SK-MEL-5 (cell line): ENCODE data around the gene AQP12B. TPM values are rescaled to one million over a fixed set of nuclear protein-coding genes. Genes with fewer than 3 reads are reported as not detected.

Experiments
- DNase-seq: peaks from one replicate; pipeline ENCODE4 v3.0.0-alpha.2; 2016; ENCODE audit warnings: low read depth, low spot score
- in situ Hi-C: cut with HindIII; loops from 2 replicates; pipeline ENCODE4 v1.10.0; 2016; ENCODE audit warnings: low sequenced_read_pairs, high pct_unique_total_duplicates, low pct_unique_long_range_greater_than_20kb
- total RNA-seq: library from RNA; depleted of rRNA; stranded (reverse); fragments of >200 nt; shearing (Covaris generic); gene quantifications from 2 replicates; pipeline ENCODE4 v1.2.3, GENCODE V29; 2014

AQP12B gene
- total RNA-seq, 1 experiment from 2014 or later = not detected

DNA sequence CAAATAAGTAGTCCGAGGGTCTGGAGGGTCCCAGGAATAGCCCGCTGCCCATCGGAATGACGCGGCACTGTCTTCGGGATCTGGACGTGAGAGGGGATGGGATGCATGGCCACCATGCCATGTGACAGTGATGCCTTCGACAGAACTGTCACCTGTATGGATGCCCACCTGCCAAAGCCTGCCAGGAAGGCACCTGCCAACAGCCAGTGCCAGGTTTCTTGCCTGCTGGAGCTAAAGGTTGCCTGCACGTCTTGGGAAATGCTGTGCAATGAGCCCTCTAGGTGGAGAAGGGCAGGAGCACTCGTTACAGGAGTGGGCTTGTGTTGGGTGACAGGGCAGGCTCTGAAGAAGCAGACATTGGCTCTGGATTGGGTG lies 36.9 kb downstream of the AQP12B start:
- DNase-seq = no peak
- in situ Hi-C loops = no loop called here

DNA sequence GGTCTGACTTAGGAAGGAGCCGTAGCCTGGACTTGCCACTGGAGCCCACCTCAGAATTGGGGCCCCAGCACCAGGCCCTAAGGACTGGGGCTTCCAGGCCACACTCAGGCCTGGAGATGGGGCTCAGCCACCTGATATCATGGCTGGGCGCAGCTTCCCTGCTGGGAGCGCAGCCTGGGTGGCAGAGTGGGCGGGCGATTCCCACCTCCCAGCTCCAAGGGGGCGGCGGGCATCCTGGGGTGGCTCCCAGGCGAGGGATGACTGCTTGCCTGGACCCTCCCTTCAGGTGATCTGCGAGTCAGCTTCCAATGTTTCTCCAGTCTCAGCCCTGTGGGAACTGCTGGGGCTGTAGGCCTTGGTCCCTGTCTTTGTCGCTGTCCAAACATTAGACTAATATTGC lies 37.3 kb downstream of the AQP12B start:
- DNase-seq = no peak
- in situ Hi-C loops = no loop called here

DNA sequence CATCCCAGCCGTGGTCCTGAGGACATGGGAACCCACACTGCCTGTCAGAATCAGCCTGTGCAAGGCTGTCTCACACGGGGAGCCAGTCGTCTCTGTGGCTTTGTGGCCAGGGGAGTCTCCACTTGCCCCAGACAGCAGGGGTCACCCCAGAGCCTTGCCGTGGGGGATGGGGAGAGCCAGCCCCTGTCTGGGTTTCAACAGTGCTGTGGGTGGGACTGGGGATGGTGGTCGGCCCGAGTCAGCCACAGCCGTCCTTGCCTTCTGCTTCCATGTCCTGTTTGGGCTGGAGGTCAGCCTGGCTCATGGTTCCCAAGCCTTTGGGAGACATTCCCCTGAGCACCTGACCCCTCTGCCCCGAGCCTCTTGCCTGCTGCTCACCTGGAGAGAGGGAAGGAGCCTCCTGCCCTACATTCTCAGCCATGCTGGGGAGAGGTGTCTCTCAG lies 37.8 kb downstream of the AQP12B start:
- in situ Hi-C loops = no loop called here
- DNase-seq = no peak

DNA sequence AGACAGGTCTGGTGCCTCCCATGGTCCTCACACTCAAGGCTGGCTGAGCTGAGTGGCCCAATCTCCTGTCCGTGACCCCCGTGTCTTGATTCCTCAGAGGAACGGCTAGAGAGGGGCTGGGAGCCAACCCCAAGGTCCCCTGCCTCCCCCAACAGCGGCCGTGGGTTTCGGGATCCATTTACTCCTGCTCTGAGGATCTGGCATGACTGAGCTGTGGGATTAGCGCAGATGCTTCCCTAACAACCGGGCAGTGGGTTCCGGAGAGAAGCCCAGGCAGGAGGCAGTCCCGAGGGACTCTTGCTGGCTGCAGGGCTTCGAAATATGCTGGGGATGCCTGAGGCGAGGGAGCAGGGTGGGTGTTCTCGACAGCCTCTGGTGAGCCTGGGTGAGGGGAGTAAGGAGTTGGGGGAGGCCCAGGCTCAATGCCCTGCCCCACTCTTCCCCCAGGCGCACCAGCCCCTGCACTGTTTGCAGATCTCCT lies 38.5 kb downstream of the AQP12B start:
- in situ Hi-C loops = no loop called here

DNA sequence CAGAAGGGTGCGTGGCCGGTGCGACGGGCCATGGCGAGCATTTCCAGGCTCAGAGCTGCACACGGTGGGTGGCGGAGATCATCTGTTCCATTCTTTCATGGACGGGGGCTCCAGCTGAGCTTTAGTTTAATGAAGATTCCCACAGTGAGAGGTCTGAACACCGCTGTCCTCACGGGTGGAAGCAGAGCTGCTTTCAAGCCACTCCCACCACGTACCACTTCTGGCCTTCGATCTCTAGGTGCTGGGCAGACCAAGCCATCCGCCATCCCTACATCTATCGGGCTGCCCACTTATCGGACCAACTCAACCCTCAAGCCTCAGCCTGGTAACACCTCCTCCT lies 38.9 kb downstream of the AQP12B start:
- no peak for DNase-seq
- in situ Hi-C loops = no loop called here

More for the DNA sequence above, 38.5 kb downstream of the AQP12B start:
- no peak for DNase-seq

DNA sequence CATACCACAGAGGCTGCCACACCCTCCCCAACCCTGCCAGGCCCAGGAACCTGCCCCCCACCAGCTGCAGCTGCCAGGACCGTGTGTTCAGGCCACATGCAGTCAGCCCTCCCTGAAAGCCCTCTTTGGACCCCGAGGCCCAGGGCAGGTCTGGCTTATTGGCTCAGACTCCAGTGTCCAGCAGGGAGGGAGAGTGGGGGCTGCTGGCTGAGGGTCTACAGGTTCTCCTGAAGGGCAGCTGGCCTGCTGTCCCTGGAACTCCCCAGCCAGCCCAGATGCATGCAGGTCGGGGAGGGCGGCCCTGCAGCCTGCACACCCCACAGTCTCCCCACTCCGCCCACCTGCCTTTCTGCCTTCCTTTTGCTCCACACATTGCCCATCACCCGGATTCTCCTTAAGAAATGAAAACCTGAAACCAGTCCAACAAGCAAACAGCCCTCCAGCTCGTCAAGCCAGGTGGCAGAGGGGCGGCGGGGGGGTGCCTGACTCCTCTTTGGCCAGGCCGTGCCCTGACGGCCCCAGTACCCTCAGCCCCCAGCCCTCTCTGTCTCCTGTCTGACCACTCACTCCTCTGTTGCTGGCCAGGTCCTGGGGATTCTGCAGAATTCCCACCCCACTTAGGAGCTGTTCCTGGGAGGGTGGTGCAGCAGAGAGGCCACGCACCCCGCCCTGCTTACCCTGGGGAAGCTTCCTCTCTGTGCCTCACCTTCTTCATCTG lies 39.4 kb downstream of the AQP12B start:
- no peak for DNase-seq
- in situ Hi-C loops = no loop called here

DNA sequence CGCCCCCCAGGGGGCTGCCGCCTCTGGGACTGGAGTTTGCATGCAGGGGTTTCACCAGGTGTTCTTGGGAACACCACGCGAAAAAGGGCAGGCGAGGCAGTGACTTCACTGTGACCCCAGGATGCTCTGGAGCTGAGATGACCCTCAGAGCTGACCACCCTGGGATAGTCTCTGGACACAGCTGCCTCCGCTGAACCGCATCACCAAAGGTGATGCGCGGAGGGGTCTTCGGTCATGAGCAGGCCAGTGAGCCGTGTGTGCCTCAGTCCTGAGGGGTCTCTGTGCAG lies 39.9 kb downstream of the AQP12B start:
- in situ Hi-C loops = no loop called here
- DNase-seq = no peak

DNA sequence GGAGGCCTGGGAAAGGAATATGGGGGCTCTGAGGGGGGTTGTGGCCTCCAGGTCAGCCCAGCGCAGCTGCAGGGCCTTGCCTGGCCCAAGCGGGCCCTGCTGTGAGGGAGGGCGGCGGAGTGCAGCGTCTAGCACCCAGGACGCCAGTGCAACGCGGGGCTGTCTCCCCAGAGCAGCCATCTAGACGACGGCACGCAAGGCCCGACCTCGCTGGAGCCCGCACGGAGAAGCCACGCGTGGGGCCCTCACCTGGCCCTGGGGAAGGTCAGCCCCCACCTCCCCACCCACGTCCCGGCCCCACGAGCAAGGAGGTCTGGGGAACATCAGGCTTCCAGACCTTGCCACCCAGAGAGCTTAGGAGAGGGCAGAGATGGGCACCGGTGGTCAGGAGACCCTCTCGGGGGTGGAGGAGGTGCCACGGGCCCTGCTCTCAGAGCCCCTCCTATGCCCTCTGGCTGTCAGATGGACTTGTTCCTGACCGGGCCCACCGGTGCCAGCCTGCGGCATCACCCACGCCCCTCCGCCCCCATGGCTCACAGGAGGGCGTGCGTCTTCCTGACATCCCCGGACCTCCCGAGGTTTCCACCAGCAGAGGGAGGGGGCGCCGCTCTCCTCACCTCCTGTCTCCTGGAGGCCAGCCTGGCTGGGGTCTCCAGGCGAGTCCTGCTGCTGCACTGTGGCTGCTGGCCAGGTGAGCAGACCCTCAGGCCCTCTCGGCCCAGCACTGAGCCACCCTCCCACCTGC lies 40.5 kb downstream of the AQP12B start:
- DNase-seq = no peak
- in situ Hi-C loops = no loop called here

DNA sequence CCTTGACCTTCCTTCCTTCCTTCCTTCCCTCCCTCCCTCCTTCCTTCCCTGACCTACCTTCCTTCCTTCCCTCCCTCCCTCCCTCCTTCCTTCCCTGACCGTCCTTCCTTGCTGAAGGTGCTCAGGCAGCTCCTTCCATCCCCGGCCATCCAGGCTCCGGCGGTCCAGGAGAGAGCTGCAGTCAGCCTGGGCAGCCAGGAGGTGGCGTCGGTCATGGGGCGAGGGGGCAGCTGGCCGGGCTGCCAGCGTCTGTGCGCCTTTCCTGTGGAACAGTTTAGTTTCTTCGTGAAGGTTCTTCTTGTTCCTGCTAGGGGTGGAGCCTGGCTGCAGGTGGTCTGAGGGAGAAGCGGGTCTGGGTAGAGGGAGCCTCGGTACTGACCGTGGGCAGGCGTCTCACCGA lies 41.7 kb downstream of the AQP12B start:
- in situ Hi-C loops = no loop called here
- DNase-seq = peak; percentile 72

DNA sequence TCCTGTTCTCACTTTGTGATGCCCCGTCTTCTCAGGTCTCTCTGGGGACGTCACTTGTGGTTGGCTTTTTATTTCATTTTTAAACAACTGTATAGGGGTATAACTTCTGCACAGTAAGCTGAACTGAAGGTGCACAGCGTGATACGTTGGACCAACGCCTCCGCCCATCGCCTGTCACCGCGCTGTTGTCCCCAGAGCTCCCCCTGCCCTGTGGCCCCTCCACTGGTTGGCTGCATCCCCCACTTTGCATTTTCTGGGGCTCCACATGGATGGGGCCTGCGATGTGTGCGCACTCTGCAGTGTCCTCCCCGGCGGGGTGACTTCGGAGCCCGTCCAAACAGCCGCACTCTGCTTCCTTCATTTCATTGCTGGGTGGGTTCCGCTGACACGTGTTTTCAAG lies 43.1 kb downstream of the AQP12B start:
- no peak for DNase-seq
- in situ Hi-C loops = no loop called here

DNA sequence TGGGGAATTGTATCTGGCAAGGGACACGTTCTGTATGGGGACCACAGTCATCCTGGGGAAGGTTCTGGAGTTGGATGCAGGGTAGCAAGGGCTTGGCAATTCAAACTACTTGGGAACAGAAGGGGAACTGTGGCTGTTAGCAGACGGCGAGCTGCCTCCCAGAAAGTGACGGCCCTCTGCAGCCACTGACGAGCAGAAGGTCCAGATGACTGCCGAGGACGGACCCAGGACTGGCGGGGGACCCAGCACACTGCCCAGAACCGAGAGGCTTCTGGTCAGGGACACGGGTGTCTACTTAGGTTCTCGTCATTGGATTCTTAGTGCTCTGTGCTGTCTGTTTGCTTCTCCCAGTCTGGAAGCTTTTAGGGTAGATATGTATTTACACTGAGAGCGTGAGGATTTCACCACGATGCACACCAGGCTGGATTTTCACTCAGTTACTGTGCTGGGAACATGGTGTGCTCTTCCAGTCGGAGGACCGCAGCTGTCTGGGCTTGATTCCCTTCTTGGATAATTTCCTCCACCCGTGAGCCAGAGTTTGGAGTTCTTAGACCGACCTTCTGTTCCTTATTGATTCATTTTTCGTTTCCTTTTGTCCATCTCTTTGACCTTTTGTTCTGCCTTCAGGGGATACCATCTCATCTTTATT lies 44.0 kb downstream of the AQP12B start:
- DNase-seq = no peak
- in situ Hi-C loops = no loop called here

DNA sequence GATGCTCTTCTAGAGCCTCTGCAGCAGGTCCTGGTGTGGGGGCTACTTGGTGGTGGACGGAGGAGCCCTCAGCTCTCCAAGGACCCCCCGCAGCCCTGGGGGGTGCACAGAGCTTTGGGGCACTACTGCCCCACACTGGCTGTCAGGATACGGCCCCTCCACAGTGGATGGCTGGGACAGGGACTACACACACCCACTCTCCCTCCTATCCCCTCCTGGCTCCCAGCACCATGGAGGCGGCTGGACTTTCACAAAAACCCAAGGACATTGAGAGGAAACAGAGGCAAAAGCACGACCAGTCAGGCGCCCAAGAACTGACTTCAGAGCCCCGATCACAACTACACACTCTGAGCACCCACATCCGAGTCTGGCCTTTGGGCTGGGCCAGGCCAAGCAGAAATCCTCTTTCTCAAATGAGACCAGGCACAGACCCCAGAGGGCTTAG lies 44.8 kb downstream of the AQP12B start:
- in situ Hi-C loops = no loop called here
- DNase-seq = no peak

DNA sequence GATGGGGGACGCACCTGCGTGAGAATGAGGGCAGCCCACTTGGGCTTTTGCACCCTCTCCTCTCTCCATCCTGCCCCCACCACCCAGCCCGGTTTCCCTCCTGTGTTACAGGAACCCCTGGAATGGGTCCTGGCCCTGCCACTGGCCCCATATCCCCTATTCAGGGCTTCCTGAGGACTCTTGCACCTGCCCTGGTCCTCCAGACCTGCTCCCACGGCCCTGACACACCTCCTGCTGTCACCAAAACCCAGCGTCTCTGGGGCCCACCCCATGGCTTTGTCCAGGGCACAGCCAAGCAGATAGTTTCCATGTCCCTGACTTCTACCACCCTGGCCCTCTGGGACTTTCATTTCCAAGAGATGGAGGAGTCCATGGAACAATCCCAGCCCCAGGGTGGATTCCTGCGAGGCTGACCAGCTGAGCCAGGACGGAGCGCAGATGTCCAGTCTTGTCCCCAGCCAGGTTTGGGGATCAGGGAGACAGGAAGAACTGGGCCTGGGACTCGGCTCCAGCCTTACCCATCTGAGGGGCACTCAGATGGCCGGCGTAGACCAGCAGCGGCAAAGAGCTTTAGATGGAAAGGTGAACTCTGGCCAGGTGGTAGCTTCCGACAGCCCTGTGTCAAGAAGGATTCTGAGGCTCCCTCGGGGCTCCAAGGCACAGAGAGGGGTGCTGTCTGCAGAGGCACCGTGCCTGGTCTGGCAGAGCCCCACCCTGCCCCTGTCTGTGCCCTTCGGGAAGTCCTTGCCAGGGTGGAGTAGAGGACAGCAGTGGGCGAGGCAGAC lies 45.4 kb downstream of the AQP12B start:
- DNase-seq = no peak
- in situ Hi-C loops = no loop called here

DNA sequence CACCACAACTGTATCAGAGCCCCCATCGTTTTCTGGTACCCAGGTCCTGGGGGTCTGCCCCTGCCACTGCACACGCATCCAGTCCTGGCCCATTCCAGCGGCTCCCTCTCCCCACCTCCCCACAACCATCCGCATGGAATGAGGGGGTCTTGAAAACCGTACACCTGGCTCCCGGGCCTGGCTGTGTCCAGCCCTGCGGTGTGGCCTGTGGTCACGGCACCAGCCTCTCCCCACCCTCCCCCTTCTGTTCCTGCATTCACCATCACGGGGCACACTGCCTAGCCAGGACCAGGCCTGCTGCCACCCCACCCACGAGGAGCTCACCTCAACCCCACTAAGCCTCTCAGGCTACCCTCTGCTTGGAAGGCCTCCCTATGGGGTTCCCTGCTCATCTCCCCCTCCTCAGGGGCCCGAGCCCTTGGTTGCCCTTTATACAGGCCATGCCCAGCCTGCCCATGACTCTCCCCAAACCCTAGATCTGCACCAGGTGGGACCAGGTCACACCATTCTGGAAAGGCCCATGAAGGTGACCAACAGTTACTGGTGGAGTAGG lies 46.0 kb downstream of the AQP12B start:
- DNase-seq = no peak
- in situ Hi-C loops = no loop called here

DNA sequence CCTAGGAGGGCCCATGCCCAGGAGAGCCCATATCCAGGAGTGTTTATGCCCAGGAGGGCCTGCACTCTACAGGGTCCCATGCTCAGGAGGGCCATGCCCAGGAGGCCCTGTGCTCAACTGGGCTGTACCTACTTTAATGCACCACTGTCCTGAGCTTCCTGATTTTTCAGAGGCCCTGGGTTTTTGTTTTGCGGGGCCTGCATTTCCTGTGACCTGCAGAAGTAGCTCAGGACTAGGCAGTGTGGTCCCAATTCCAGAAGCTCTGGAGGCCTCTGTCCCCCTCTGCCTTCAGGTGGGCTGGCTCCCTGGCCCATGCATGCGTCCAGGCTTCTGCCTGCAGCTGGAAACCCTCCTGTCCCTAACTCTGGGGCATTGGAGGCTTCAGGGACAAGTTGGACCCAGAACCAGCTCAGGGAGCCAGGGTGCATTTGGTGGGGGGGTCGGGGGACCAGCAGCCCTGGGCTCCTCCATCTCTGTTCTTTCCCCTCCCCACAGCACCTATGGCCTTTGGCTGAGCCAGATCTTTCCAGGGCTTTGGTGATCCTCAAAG lies 46.6 kb downstream of the AQP12B start:
- no peak for DNase-seq
- in situ Hi-C loops = no loop called here

DNA sequence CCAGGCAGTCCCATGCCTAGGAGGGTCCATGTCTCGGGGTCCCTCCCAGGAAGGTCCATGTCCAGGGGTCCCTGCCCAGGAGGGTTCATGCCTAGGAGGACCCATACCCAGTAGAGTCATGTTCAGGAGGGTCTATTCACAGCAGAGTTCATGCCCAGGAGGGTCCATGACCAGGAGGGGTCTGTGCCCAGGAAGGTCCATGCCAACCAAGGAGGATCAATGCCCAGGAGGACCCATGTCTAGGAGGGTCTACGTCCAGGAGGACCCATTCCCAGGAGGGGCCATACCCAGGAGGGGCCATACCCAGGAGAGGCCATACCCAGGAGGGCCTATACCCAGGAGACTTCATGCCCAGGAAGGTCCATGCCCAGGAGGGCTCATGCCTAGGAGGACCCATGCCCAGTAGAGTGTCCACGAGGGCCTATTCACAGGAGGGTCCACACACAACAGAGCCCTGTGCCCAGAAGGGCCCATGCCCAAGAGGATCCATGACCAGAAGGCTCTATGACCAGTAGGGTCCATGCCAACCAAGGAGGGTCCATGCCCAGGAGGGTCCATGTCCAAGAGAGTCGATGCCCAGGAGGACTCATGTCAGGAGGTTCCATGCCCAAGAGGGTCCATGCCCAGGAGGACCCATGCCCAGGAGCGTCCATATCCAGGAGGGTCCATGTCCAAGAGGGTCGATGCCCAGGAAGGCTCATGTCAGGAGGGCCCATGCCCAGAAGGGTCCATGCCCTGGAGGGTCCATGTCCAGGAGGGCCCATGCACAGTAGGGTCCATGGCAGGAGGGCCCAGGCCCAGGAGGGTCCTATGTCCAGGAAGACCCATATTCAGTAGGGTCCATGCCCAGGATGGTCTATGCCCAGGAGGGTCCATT lies 47.3 kb downstream of the AQP12B start:
- in situ Hi-C loops = no loop called here

DNA sequence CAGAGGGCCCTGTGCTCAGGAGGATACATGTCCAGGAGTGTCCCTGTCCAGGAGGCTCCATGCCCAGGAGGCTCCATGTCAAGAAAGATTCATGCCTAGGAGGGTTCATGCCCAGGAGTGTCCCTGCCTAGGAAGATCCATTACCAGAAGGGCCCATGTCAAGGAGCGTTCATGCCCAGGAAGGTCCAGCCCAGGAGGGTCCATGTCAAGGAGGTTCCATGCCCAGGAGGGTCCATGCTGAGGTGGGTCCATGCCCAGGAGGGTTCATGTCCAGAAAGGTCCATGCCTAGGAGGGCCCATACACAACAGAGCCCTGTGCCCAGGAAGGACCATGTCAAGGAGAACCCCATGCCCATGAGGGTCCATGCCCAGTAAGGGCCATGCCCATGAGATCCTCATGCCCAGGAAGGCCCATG lies 50.4 kb downstream of the AQP12B start:
- no peak for DNase-seq
- in situ Hi-C loops = no loop called here

More for the DNA sequence above, 47.3 kb downstream of the AQP12B start:
- no peak for DNase-seq
